ENCODE data around the gene PURB.
"Not testable (repeated sequence)": the region's sequence is repeated elsewhere in the genome, so short reads cannot be mapped to it uniquely, and the experiment has no call there.

Gene PURB

DNA sequence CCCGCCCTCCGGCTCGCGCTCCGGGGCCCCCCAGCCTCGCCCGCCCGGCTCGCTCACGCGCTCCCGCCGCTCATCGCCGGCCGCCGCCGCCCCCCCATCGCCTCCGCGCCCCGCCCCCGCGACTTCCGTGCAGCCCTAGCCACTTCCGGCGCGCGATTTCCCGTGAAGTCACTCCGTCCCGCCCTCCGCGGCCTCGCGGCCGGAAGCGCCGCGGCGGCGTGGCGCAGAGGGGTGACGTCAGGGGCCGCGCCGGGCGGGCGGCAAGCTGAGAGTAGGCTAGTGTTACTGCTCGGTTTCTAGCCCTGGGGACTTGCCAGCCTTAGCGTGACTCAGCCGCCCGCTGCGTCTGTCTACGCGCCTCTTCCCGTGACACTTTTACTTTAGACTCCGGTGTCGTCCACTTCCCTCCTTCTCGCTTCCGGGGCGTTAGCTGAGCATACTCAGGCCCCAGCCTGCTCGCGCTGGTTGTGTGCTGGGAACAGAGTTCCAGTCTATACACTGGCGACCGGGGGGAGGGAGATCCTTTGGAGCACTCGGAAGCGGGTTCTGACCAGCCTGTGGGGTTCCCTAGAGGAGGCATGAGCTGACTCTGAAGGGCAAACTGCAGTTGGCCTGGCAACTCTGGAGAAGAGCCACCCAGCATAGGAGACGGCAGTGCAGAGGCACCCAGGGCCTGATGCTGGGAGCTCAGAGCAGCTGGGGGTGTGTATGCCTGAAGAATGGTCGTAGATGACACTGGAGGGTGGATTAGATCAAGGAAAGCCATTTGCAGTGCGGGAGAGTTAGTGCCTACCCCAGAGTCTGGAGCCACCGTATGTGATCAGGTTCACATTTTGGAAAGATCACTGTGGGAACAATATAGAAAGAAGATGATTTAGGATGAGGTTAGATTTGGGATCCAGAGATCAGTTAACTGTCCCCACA is at the start of gene PURB:
Gene PURB, minus strand, starts transcription at position 137 of the 924 bp plus-strand sequence. CDS start 182 bp downstream, outside the sequence.
- DNase-seq (ENCODE audit: low read depth): peak; percentile 93

DNA sequence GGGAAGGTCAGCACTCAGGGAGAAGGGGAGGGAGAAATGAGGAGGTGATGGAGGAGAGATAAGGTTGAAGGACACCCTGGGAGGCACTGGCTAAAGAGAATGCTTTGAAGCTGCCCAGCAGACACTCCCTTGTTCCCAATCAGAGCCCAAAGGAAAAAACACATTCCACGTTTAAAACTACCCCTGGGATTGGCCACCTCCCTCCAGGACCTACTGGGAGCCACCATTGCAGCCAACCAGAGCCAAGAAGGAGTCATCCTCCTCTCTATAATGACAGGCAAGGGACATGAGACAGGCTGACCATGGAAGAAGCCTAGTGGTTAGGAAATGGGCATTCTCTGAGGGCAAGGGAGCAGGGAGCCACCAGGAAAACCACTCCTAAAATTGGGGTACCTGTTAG is 49.7 kb upstream of the PURB start:
- no peak for DNase-seq (ENCODE audit: low read depth)

DNA sequence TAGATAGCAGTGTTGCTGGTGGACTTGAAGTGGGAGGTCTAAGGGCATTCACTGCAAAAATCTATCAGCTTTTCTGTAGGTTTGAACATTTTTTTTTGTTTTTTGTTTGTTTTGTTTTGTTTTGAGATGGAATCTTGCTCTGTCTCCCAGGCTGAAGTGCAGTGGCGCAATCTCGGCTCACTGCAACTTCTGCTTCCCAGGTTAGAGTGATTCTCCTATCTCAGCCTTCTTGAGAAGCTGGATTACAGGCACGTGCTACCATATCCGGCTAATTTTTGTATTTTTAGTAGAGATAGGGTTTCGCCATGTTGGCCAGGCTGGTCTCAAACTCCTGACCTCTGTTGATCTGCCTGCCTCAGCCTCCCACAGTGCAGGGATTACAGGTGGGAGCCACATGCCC is 49.2 kb upstream of the PURB start:
- DNase-seq (ENCODE audit: low read depth): not testable (repeated sequence)

DNA sequence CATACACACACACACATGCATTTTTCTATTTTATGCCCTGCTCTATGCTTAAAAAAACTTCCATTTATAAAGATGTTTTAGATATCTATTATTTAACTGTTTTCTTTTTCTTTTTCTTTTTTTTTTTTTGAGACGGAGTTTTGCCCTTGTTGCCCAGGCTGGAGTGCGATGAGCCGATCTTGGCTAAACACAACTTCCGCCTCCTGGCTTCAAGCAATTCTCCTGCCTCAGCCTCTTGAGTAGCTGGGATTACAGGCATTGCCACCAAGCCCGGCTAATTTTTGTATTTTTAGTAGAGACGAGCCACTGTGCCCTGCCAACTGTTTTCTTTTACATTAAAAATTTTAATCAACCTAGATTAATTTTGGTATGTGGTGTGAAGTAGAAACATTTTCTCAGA is 45.6 kb upstream of the PURB start:
- no peak for DNase-seq (ENCODE audit: low read depth)

DNA sequence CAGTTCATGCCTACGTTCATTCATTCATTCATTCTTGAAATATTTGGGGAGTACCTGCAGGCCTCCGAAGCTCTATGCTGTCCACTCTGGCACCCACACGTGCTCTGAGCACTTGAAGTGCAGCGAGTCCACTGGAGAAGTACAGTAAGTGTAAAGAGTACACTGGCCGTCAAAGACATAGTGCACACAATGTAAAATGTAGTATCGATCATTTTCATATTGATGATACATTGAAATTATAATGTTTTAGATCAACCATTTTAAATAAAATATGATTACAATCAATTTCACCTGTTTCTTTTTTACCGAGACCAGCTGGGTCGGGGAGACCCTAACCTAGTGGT is 37.0 kb upstream of the PURB start:
- no peak for DNase-seq (ENCODE audit: low read depth)

DNA sequence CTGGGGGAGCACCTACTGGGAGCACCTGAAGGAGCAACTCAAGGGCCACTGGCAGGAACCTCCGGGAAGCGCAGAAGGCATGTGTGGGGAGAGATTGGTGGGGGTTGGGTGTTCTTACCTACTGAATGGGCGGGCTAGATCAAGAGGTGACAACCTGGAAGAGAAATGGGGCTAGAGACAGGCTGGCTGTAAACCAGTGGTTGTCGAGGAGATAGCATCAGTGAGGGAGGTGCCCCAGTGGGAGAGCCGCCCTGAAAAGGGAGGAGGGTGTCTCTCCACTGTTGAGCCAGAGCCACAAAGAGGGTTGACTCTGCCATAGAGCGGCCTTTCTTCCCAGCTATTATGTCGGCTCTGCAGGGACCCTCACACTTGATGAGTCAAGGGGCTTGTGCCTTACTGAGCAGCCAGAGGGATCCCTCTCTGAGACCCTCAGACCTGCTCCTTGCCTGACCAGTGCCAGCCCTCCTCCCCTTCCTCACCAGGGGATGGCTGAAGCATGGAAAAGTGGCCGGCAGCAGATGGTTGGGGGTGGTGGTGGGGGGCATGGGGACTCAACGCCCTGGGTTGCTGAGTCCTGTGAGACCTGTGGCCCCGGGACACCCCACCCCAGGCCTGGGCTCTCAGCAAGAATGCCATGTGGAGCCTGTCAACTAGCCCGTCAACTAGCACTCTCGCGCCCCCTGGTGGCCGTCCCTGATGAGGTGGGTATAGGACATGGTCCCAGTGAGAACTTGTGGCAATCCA is 36.4 kb upstream of the PURB start:
- peak; percentile 95 for DNase-seq (ENCODE audit: low read depth)

DNA sequence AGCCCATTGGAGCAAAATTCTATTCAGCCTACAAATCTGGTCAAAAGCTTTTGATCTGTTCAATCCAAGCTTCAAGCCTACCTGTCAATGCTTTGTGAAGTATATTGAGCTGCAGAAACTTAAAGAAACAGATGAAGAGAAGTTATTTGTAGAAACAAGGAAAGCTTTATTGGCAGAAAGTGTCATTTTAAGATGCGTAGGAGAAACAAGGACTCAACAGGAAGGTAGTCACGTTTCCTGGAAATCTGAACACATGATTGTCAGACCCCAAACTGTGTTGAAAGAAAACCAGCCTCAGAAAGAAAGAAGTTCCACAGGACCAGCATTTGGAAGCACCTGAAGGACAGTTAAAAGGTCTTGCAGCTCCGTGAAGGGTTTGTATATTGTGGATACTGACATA is 34.8 kb upstream of the PURB start:
- no peak for DNase-seq (ENCODE audit: low read depth)

DNA sequence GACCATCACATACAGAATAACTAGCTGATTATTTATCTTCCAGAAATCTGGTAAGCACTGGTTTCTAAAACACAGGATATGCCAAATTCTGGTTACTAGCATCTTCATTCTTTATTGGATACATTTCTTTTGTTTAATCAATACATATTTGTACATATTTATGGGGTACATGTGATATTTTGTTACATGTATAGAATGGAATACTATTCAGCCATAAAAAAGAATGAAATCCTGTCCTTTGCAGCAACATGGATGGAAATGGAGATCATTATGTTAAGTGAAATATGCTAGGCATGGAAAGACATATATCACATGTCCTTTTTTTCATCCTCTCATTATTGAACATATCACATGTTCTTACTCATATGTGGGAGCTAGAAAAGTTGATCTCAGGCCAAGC is 32.7 kb upstream of the PURB start:
- DNase-seq (ENCODE audit: low read depth): no peak

DNA sequence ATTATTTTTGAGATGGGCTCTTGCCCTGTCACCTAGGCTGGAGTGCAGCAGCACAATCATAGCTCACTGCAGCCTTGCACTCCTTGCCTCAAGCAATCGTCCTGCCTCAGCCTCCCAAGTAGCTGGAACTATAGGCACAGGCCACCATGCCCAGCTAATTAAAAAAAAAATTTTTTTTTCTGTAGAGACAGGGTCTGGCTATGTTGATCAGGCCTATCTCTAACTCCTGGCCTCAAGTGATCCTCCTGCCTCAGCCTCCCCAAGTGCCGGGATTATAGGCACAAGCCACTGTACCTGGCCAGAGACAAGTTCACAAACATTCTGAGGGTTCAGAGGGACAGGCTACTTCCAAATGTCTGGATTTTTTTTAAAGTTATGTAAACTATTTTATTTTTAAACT is 32.1 kb upstream of the PURB start:
- DNase-seq (ENCODE audit: low read depth): no peak

DNA sequence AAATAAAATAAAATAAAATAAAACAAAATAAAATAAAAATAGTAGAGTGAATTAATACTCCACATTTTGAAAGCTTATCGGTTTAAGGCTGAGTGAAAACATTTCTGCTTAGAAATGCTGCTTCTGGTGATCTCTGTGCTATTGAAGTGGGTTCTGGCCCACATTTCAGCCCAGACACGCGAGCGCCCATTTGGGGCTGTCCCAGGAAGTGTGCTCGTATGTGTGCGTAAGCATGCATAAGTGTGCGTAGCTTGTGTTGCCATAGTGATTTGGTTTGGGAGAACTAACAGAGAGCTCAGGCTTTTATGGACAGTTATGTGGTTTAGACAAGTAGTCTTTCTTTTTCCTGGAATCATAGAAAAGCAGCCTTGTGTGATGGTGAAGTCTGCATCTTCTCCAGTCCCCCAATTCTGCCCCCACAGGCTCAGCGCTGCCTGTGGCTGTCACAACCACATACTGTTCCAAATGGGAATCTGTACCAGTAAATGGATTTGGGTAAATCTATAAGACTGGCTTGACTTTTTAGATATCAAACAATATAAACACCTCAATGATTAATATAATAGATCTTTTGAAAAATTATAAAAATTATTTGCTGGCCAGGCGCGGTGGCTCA is 29.8 kb upstream of the PURB start:
- DNase-seq (ENCODE audit: low read depth): peak; percentile 52

DNA sequence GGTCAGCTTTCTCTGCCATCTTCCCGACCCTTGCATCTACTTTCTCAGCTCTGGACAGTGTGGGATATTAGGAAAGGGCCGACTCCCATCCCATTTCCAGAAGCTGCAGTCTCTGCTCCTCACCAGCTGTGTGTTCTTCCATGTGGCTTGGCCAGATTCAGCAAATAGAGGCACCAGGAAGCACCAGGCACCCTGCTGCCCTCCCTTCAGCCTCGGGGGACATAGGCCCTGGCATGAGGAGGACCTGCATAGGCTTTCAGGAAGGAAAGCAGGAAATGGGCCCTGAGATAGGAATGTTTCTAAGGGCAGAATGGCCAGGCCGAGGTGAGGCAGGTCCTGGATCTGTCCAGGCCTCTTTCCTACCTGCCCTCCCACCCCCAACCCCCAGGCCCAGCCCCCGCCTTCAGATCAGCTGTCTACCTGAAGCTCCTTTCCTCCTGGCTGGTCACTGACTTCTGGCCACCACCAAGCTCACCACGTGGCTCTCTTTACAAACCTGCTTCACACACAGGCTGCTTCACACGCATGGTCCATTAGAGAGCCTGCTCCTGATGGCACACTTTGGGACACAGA is 27.5 kb upstream of the PURB start:
- no peak for DNase-seq (ENCODE audit: low read depth)

DNA sequence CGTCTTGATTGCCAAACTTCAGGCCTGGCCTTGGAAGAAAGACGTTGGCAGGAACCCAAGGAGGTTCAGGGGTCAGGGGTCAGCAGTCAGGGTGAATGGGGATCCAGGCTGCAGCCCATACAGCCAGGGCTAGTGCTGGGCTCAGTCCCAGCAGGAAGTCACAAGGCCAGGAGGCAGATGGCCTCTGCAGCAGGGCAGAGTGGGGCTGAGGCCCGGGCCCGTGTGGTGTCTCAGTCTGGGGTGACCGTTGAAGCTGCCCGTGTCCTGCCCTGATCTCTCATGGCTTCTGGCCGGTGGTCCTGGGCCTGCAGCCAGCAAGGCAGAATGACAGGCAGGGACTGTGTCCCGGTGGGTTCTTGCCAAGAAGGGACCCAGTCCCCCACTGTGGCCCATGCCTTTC is 26.6 kb upstream of the PURB start:
- no peak for DNase-seq (ENCODE audit: low read depth)

DNA sequence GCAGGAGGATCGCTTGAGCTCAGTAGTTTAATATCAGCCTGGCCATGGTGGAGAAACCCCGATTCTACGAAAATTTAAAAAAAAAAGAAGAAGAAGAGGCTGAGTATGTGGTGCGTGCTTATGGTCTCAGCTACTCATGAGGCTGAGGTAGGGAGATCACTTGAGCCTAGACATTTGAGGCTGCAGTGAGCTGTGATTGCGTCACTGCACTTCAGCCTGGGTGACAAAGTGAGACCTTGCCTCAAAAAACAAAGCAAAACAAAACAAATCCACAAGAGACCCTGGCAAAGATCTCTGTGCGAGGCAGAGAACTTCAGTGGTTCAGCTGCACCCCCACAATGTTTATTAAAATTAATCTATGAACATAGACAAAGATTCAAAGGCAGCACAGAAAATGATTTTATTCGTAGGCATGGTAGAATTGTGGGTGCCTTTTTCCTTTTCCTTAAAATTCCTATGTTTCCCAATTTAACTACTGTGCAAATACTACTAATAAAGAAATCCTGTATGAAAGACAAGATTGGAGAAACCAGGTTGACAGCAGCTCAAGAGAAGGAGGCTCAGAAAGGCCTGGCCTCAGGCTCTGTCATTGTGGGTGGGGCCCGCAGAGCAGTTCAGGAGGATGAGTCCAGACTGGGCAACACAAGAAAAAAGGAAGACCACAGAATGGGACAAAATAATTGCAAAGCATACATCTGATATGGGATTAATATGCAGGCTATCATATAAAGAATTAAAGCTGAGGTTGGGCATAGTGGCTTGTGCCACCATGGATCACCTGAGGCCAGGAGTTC is 24.5 kb upstream of the PURB start:
- no peak for DNase-seq (ENCODE audit: low read depth)

DNA sequence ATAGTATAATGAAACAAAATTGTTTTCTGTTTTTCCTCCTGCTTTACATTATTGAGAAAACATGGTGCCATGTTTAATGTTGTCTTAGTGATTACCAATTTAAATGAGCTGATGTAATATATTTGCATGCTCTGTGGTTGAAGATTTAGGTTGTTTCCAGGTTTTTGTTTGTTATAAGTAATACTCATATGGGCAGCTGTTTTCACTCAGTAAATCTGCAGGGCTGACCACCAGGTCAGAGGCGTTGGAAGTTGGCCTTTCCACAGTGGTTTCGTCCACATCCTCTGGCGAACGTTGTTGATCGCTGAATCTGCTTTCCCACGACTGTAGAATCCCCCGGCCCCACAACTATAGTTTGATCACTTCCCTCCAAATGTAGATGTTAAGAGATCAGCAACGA is 21.6 kb upstream of the PURB start:
- DNase-seq (ENCODE audit: low read depth): no peak

DNA sequence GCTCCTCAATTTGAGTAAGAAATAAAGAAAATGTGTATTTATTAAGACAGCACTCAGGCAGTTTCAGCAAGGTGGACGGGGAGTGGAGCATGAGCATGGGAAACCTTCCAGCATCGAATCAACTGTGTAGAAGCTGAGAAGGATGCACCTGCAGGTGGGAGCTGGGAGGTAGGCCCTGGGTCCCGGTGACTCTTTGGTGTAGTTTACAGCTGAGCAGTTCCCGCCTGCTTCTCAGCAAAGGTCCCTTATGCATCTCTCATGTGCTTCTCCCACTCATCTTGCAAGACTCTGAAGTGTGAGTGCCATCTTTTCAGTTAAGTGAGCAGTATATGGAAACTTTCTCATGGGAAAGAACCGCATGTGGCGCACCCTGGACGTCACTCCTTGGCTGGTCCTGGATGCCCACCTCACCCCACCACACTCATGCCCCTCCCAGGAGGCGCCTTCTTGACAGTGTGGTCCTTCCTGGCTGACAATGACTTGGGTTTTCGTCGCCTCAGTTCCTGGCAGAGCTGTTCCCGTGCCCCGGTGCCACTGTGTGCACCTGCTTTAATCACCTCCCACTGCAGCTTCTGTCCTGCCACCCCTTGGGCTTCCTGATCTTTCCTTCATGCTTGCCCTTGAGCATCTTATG is 19.8 kb upstream of the PURB start:
- no peak for DNase-seq (ENCODE audit: low read depth)

DNA sequence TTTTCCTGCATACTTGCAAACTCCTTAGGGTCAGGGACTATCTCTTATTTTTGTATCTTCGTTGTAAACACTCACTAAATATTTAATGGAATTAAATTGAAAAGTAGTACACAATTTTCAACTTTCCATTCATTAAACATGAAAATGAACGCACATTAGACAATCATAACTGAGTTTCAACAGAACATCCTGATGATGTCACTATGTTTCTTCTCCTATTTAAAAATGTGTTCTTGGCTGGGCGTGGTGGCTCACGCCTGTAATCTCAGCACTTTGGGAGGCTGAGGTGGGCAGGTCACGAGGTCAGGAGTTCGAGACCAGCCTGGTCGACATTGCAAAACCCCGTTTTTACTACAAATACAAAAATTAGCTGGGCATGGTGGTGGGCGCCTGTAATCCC is 14.1 kb upstream of the PURB start:
- no peak for DNase-seq (ENCODE audit: low read depth)

DNA sequence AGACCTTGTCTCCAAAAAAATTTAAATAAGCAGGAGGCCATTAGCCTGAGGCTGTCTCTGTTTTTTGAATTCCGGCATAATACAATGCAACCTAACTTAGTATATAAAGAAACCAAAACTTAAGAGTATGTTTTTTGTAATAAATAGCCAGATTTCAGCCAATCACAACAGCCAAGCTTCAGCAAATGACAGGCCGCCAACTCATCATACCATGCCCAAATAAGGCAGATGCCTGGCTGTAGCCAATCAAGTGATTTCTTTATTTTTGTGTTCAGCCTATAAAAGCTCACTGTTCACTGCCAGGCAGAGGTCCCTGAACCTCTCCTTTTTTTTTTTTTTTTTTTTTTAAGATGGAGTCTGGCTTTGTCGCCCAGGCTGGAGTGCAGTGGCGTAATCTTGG is 12.7 kb upstream of the PURB start:
- DNase-seq (ENCODE audit: low read depth): no peak

DNA sequence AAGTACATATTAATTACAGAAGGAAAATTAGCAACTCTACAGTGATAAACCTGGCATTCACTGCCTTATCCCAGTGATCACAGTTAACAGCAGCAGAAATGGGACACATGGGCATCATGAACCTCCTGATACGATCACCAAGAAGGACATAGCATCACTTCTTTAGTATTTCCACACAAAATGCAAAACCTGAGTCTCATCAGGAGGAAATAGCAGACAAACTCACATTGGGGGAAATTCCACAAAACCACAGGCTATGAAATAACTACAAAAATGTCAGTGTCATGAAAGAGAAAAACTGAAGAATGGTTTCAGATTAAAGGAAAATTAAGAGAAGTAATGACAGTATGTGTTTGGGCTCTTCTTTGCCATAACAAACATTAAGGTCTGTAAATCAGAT is 12.0 kb upstream of the PURB start:
- DNase-seq (ENCODE audit: low read depth): no peak

DNA sequence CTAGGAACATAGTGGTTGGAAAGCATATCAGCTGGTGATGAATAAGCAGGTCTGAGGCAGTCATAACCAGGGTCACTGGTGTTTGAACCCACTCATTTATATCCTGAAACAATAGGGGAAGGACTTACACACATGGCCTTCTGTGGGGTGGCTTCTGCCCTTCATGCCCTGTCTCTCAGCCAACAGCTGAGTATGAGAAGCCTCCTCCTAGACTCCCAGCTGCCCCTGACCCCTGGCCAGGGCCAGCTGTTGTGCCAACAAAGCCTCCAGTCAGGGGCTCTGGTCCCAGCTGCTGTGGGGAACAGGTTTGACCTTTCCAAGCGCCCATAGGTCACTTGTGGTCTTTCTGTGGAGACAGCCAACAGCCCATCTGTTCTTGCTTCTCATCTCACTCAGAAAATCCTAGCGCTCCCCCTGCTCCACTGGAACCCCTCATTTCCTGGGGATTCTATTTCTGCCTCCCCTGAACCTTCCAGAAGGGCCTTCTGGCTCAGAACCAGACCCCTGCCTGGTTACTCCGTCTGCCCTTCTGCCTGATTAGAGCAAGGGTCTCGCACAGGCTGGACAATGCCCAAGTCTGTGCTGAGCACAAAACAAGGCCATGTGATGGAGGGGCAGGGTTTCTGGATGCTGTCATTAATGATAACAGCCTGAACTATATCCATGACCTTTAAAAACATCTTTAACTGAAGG is 9.7 kb upstream of the PURB start:
- DNase-seq (ENCODE audit: low read depth): no peak

DNA sequence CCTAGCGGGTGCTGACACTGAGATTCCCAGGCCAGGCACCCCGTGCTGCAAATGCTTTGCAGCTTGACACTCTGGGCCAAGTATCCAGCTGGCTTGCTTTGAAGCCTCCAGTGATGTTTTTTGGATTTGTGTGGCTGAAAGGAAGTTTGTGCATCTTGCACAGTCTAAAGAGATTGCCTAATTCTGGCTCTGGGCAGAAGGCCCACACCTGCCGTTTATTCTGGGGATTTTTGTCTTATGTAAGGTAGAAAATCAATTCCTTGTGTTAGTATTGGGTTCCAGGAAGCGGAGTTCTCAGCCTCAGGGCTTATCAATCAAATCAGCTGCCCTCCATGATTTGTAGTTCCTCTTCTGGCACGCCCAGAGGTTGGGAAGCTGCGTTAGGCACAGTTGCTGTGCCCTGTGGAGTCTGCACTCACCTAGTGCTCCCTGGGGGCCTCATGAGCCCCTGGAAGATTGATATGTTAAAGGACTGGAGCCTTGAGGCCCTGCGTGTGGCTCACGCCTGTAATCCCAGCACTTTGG is 8.4 kb upstream of the PURB start:
- no peak for DNase-seq (ENCODE audit: low read depth)

DNA sequence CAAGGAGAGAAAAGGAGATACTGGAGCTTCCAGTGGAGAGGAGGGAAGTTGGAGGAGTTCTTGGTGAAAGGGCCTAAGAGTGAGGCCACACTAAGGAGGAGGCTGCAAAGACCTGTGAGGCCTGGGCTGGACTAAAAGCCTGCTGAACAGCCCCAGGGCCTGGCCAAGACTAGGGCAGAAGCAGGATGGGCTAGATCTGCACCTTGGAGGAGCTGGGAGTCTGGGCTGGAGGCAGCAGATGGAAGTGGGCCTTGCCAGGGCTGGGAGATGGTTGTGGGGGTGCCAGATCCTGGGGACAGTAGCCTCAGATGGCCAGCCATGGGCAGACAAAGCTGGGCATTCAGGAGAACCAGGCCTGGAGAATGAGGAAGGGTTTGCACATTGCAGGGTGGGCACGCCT is 6.5 kb upstream of the PURB start:
- DNase-seq (ENCODE audit: low read depth): no peak
